MM.1S (cell line): ENCODE measurements around the gene LDLRAD4.

ENCODE experiments used
- DNase-seq: peaks from one replicate; pipeline ENCODE4 v3.0.0-alpha.2; 2015
- H2AFZ ChIP-seq: fragments of 300-600 bp; sonication (generic); 2 replicates; pipeline ENCODE4 v1.6.0; 2016; ENCODE audit warnings: antibody characterized with exemption, low read length
- H3F3A ChIP-seq: fragments of 300-600 bp; sonication (generic); 2 replicates; pipeline ENCODE4 v1.6.1; 2016; ENCODE audit warnings: mild to moderate bottlenecking, antibody characterized with exemption, low read length, moderate library complexity, mixed read lengths; ENCODE audit not compliant: insufficient read depth
- H3K27ac ChIP-seq: fragments of 300-600 bp; sonication (generic); 2 replicates; pipeline ENCODE4 v1.5.1; 2016; ENCODE audit warnings: mild to moderate bottlenecking, low read length
- H3K27me3 ChIP-seq: fragments of 300-600 bp; sonication (generic); replicated peaks from 2 replicates; pipeline ENCODE4 v1.6.0; 2016; ENCODE audit warnings: low read length; ENCODE audit not compliant: insufficient read depth
- H3K36me3 ChIP-seq: fragments of 300-600 bp; sonication (generic); replicated peaks from 2 replicates; pipeline ENCODE4 v1.6.1; 2016; ENCODE audit warnings: mild to moderate bottlenecking, low read length, mixed read lengths; ENCODE audit not compliant: insufficient read depth
- H3K4me1 ChIP-seq: fragments of 300-600 bp; sonication (generic); 2 replicates; pipeline ENCODE4 v1.6.1; 2016; ENCODE audit warnings: low read length, mixed read lengths
- H3K4me2 ChIP-seq: fragments of 300-600 bp; sonication (generic); 2 replicates; pipeline ENCODE4 v1.6.0; 2016; ENCODE audit warnings: low read depth, low read length
- H3K4me3 ChIP-seq: fragments of 300-600 bp; sonication (generic); 2 replicates; pipeline ENCODE4 v1.5.1; 2016; ENCODE audit warnings: low read length, mixed read lengths
- H3K79me2 ChIP-seq: fragments of 300-600 bp; sonication (generic); 2 replicates; pipeline ENCODE4 v1.6.1; 2016; ENCODE audit warnings: mixed run types, low read length, mixed read lengths
- H3K9ac ChIP-seq: fragments of 300-600 bp; sonication (generic); 2 replicates; pipeline ENCODE4 v1.6.1; 2016; ENCODE audit warnings: low read length, mixed read lengths
- H3K9me2 ChIP-seq: fragments of 300-600 bp; sonication (generic); replicated peaks from 2 replicates; pipeline ENCODE4 v1.6.1; 2016; ENCODE audit warnings: mild to moderate bottlenecking, low read length, mixed read lengths; ENCODE audit not compliant: insufficient read depth
- H3K9me3 ChIP-seq: fragments of 300-600 bp; sonication (generic); replicated peaks from 2 replicates; pipeline ENCODE4 v1.6.1; 2016; ENCODE audit warnings: mild to moderate bottlenecking, low read length, mixed read lengths; ENCODE audit not compliant: insufficient read depth
- H4K20me1 ChIP-seq: fragments of 300-600 bp; sonication (generic); 2 replicates; pipeline ENCODE4 v1.6.1; 2016; ENCODE audit warnings: mild to moderate bottlenecking, low read length, moderate library complexity, mixed read lengths; ENCODE audit not compliant: insufficient read depth
- EZH2 ChIP-seq: fragments of 300-600 bp; sonication (generic); optimal IDR thresholded peaks from 2 replicates; pipeline ENCODE3; 2017; ENCODE audit warnings: low read depth, mild to moderate bottlenecking, antibody characterized with exemption, low read length, mixed read lengths
- EZH2phosphoT487 ChIP-seq: fragments of 300-600 bp; sonication (generic); IDR thresholded peaks from 2 replicates; pipeline ENCODE4 v1.6.1; 2018; ENCODE audit warnings: antibody characterized with exemption, low read length
- TF ChIP-seq, protein P1 (sequence below): fragments of 300-600 bp; sonication (generic); IDR thresholded peaks from 2 replicates; pipeline ENCODE4 v1.5.1; 2016; ENCODE audit warnings: antibody characterized with exemption, low read length, mixed read lengths

Gene LDLRAD4

DNA sequence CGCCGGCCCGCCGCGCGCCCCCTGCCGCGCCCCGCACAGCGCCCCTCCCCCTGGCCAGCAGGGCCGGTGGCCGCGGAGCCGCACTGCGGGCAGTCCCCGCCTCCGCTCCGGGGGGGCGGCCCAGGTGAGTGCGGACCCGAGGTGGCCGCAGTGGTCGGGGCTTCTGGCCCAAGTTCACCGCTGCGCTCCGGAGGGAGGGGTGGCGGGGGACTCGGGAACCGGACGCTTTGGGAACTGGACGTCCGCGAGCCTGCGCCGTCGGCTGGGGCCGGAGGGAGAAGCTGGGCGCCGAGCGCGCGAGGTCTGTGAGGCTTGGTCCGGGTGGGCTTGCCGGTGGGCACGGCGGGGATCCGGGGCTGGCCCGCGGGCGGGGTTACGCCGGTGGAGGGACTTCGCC, 591 bp upstream of the LDLRAD4 start:
- Histone ChIP-seq H3F3A (peaks cover 12% of the 10 kb centered on the region), H3K79me2 (no peaks in the 10 kb centered on the region), H3K9ac (peak overlapping the region; percentile 35; the same call in 1 of the 2 replicates), H3K27me3 (peaks cover 26% of the 10 kb centered on the region), H4K20me1 (no peaks in the 10 kb centered on the region), H3K27ac (no peak overlapping the region), H3K4me3 (peak overlapping the region; percentile 70), H3K4me1 (0 out of 2 replicates have a peak, but pooled peaks cover 6% of the 10 kb centered on the region), H2AFZ (peak overlapping the region; percentile 74; the same call in 1 of the 2 replicates), H3K36me3 (no peaks in the 10 kb centered on the region), H3K9me3 (no peaks in the 10 kb centered on the region), H3K9me2 (no peaks in the 10 kb centered on the region), H3K4me2 (peak overlapping the region; percentile 95)
- no peak for DNase-seq
- TF ChIP-seq EZH2 (no peak), EZH2phosphoT487 (no peak)
- TF ChIP-seq, protein P1, sequence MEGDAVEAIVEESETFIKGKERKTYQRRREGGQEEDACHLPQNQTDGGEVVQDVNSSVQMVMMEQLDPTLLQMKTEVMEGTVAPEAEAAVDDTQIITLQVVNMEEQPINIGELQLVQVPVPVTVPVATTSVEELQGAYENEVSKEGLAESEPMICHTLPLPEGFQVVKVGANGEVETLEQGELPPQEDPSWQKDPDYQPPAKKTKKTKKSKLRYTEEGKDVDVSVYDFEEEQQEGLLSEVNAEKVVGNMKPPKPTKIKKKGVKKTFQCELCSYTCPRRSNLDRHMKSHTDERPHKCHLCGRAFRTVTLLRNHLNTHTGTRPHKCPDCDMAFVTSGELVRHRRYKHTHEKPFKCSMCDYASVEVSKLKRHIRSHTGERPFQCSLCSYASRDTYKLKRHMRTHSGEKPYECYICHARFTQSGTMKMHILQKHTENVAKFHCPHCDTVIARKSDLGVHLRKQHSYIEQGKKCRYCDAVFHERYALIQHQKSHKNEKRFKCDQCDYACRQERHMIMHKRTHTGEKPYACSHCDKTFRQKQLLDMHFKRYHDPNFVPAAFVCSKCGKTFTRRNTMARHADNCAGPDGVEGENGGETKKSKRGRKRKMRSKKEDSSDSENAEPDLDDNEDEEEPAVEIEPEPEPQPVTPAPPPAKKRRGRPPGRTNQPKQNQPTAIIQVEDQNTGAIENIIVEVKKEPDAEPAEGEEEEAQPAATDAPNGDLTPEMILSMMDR: no peak

DNA sequence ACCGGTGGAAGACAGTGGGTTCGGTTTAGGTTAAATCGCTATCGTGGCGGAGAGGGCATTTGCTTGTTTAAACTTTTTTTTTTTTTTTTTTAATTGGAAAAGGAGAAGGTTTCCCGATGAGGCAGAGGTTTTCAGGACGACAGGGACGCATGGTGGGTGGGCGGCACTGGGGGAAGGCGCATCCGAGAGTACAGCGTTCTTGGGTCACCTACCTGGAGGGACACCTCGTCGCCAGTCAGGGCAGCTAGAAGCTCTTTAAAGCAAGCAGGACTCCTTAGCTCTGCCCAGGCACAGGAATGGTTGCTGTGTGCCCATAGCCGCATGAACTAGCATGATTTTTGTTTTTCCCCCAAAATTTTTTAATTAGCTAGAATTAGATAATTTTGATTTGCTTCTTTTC, 437 bp downstream of the LDLRAD4 start:
- H3K4me2 ChIP-seq: peak overlapping the region; percentile 95; the same call in 1 of the 2 replicates
- H3K79me2 ChIP-seq: no peaks in the 10 kb centered on the region
- H3K27me3 ChIP-seq: peaks cover 26% of the 10 kb centered on the region
- H3K27ac ChIP-seq: no peak overlapping the region
- peak overlapping the region; percentile 70 for H3K4me3 ChIP-seq
- H4K20me1 ChIP-seq: no peaks in the 10 kb centered on the region
- H2AFZ ChIP-seq: peak overlapping the region; percentile 74; the same call in 1 of the 2 replicates
- no peaks in the 10 kb centered on the region for H3K36me3 ChIP-seq
- no peak for DNase-seq
- H3K9ac ChIP-seq: no peak overlapping the region
- H3K9me2 ChIP-seq: no peaks in the 10 kb centered on the region
- H3F3A ChIP-seq: peaks cover 12% of the 10 kb centered on the region
- 0 out of 2 replicates have a peak, but pooled peaks cover 6% of the 10 kb centered on the region for H3K4me1 ChIP-seq
- TF ChIP-seq, protein P1: no peak
- TF ChIP-seq EZH2 (no peak), EZH2phosphoT487 (no peak)
- no peaks in the 10 kb centered on the region for H3K9me3 ChIP-seq

DNA sequence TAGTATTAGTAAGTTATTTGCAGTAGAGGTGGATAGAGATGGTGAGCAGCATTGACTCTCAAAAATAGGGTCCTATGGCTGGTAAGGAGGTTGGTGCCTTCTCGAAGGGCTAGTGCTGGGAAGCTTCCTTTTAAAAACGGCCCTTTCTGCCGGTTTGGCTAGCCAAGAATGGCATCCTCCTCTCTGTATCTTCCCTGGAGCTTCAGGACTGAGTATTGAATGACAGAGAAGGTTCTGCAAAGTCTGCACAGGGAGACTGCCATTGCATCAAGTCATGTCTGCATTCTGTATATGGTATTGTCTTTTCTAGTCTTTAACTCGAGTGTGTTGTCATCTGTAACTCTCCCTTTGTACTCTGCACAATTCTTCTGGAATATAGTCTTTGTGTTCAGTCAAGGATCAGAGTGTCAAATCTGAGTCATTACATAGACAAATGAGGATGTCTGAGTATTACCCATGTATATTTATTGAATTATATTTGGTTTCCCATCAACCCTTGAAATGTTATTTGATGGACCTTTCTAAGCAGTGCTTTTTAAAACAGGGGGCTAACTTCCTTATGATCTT, 1.1 kb downstream of the LDLRAD4 start:
- no peaks in the 10 kb centered on the region for H3K36me3 ChIP-seq
- 0 out of 2 replicates have a peak, but pooled peaks cover 6% of the 10 kb centered on the region for H3K4me1 ChIP-seq
- no peak overlapping the region for H3K4me2 ChIP-seq

More for the DNA sequence above, 1.1 kb downstream of the LDLRAD4 start:
- Histone ChIP-seq H3K9me2 (no peaks in the 10 kb centered on the region), H4K20me1 (no peaks in the 10 kb centered on the region), H3K4me3 (no peak overlapping the region), H2AFZ (no peak overlapping the region), H3K9ac (no peak overlapping the region), H3K9me3 (no peaks in the 10 kb centered on the region), H3F3A (peaks cover 12% of the 10 kb centered on the region), H3K27me3 (peaks cover 26% of the 10 kb centered on the region), H3K79me2 (no peaks in the 10 kb centered on the region), H3K27ac (no peak overlapping the region)
- TF ChIP-seq EZH2phosphoT487: no peak
- TF ChIP-seq EZH2: no peak
- TF ChIP-seq, protein P1: no peak
- DNase-seq: no peak
